ENCODE data around the gene PGD.

The PGD gene

DNA sequence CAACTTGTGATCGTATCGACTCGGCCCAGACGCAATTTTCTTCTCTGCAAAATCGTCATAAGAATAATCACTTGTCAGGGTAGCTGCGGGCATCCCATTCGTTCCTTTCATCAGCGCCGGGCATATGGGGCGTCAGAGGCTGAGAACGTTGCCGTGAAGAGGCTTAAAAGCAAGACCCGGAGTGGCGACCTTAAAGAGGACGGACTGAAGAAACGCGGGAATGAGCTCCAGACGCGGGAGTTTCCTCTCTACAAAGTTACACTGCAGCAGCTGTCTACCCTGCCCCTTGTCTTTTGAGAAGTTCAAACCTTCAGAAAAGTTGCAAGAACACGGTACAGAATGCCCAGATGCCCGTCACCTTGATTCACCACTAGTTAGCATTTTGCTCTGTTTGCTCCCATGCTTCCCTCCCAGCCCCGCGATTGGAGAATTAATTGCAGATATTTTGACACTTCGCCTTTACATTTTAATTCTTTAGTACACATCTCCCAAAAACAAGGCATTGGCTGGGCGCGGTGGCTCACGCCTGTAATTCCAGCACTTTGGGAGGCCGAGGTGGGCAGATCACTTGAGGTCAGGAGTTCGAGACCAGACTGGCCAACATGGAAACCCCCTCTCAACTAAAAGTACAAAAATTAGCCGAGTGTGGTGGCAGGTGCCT lies 32.3 kb downstream of the PGD start:
- WGBS (ENCODE audit: insufficient coverage) = 25% methylated on average over 29 of the region's 30 CpGs
- CTCF ChIA-PET = interaction anchor here (0.9 to 10.2 kb wide), 9 partner anchors 8 to 222 kb away, joined by 3 to 118 read pairs (median 4); partner anchors contain the start of gene DFFA
- DNase-seq = peak in 2 of 3 donors; percentile 55 to 60

DNA sequence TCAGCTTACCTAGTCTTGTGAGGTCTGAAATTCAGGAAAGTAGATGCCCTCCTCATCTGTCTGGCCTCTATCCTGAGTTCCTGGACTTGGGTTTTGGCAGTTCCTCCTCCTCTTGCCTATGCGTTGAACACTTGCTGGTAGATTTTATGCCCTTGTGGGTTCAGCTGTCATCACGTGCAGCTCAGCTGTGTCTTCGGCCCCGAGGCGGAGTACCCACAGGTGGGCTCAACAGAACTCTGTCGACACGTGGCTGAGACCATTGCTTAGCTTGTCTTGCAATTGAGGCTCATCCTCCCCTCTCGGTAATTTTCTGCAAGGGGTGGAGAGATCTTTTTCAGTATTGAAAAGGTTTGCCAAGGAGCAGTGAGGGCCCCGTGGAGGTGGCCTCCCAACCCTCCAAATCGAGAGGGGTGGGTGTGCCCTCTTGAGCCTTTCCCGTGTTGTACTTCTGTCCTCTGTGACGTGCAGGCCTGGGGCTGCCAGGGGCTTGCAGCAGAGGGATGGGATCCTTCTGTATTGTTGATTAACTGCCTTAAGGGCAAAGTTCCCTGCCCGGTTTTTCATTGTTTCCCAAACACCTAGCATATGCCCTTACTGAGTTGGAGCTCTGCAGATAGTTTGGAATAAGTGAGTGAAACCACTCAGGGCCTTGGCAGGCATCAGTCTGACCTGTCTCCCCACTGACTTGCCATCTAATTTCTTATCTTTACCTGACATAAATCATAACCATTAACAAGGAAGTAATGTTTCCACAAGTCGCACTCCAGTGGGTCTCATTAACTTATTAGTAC lies 34.2 kb downstream of the PGD start:
- Histone ChIP-seq H3K4me1 (ENCODE audit: control extremely low read depth in 1 of 4, control insufficient read depth in 4 of 4, insufficient read depth in 4 of 4, low read length in 3 of 4) (peaks cover 3 to 20% (median 14%) of the 10 kb centered on the region in 4 experiments), H3K36me3 (ENCODE audit: control insufficient read depth in 4 of 4, insufficient read depth in 4 of 4, low read length in 3 of 4) (peaks cover 0 to 4% (median under 1%) of the 10 kb centered on the region in 4 experiments), H3K4me3 (ENCODE audit: control insufficient read depth in 1 of 7, extremely low read depth in 1 of 7, insufficient read depth in 4 of 7, low read depth in 2 of 7, low read length in 6 of 7) (no peak overlapping the region), H3K9me3 (ENCODE audit: control extremely low read depth in 1 of 5, control insufficient read depth in 4 of 5, insufficient read depth in 2 of 5, low read depth in 1 of 5, low read length in 4 of 5) (no peaks in the 10 kb centered on the region), H3K27ac (ENCODE audit: insufficient read depth in 1 of 2, low read depth in 1 of 2, low read length in 2 of 2, poor library complexity in 1 of 2, severe bottlenecking in 2 of 2) (no peak overlapping the region), H3K27me3 (replicated peaks in 2 of 5; ENCODE audit: control insufficient read depth in 4 of 5, insufficient read depth in 5 of 5, low read length in 4 of 5) (no peaks in the 10 kb centered on the region)
- 91% methylated on average over 11 of the region's 14 CpGs for WGBS (ENCODE audit: insufficient coverage)
- no peak for DNase-seq
- CTCF ChIA-PET = interaction anchor here (0.9 to 10.2 kb wide), 4 partner anchors 11 to 60 kb away, joined by 3 to 118 read pairs (median 4); no protein-coding TSS in a partner anchor
- POLR2A ChIA-PET = interaction anchor here (0.7 kb wide), 1 partner anchor 107 kb away, joined by 3 read pairs; no protein-coding TSS in a partner anchor

More for the DNA sequence above, 32.3 kb downstream of the PGD start:
- POLR2A ChIA-PET = no interaction called here
- Histone ChIP-seq H3K4me3 (ENCODE audit: control insufficient read depth in 1 of 7, extremely low read depth in 1 of 7, insufficient read depth in 4 of 7, low read depth in 2 of 7, low read length in 6 of 7) (peak overlapping the region; percentile 64 to 99 (median 89)), H3K36me3 (ENCODE audit: control insufficient read depth in 4 of 4, insufficient read depth in 4 of 4, low read length in 3 of 4) (peaks cover 0 to 4% (median under 1%) of the 10 kb centered on the region in 4 experiments), H3K4me1 (ENCODE audit: control extremely low read depth in 1 of 4, control insufficient read depth in 4 of 4, insufficient read depth in 4 of 4, low read length in 3 of 4) (peaks cover 3 to 24% (median 16%) of the 10 kb centered on the region in 4 experiments), H3K9me3 (ENCODE audit: control extremely low read depth in 1 of 5, control insufficient read depth in 4 of 5, insufficient read depth in 2 of 5, low read depth in 1 of 5, low read length in 4 of 5) (no peaks in the 10 kb centered on the region), H3K27me3 (replicated peaks in 2 of 5; ENCODE audit: control insufficient read depth in 4 of 5, insufficient read depth in 5 of 5, low read length in 4 of 5) (no peaks in the 10 kb centered on the region), H3K27ac (ENCODE audit: insufficient read depth in 1 of 2, low read depth in 1 of 2, low read length in 2 of 2, poor library complexity in 1 of 2, severe bottlenecking in 2 of 2) (peak overlapping the region; percentile 74 to 92)

DNA sequence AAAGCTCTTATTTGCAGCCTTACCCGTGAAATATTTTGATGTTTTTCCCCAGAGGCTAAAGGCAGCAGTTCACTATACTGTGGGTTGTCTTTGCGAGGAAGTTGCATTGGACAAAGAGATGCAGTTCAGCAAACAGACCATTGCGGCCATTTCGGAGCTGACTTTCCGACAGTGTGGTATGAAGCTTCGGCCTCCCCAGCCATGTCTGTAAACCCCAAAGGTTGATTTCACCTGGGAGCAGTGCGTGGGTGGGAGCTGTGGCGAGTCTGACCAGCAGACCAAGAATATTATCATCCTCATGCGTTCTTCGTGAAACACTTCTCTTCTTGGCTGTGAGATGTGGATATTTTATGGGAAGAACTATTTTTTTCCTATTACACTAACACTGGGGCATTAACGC lies 34.9 kb downstream of the PGD start:
- no peak overlapping the region for H3K4me3 ChIP-seq (ENCODE audit: control insufficient read depth in 1 of 7, extremely low read depth in 1 of 7, insufficient read depth in 4 of 7, low read depth in 2 of 7, low read length in 6 of 7)
- H3K9me3 ChIP-seq (ENCODE audit: control extremely low read depth in 1 of 5, control insufficient read depth in 4 of 5, insufficient read depth in 2 of 5, low read depth in 1 of 5, low read length in 4 of 5) = no peaks in the 10 kb centered on the region
- no peak overlapping the region for H3K27ac ChIP-seq (ENCODE audit: insufficient read depth in 1 of 2, low read depth in 1 of 2, low read length in 2 of 2, poor library complexity in 1 of 2, severe bottlenecking in 2 of 2)
- peaks cover 0 to 4% (median under 1%) of the 10 kb centered on the region in 4 experiments for H3K36me3 ChIP-seq (ENCODE audit: control insufficient read depth in 4 of 4, insufficient read depth in 4 of 4, low read length in 3 of 4)
- H3K4me1 ChIP-seq (ENCODE audit: control extremely low read depth in 1 of 4, control insufficient read depth in 4 of 4, insufficient read depth in 4 of 4, low read length in 3 of 4) = peaks cover 3 to 20% (median 14%) of the 10 kb centered on the region in 4 experiments
- WGBS (ENCODE audit: insufficient coverage) = 96% methylated on average over 6 of the region's 11 CpGs
- POLR2A ChIA-PET = interaction anchor here (0.7 kb wide), 1 partner anchor 108 kb away, joined by 3 read pairs; no protein-coding TSS in a partner anchor
- DNase-seq = no peak
- H3K27me3 ChIP-seq (replicated peaks in 2 of 5; ENCODE audit: control insufficient read depth in 4 of 5, insufficient read depth in 5 of 5, low read length in 4 of 5) = no peaks in the 10 kb centered on the region
- CTCF ChIA-PET = interaction anchor here (0.9 to 10.2 kb wide), 4 partner anchors 10 to 60 kb away, joined by 3 to 118 read pairs (median 4); no protein-coding TSS in a partner anchor

GRCh38 chr1:10434590-10434989 lies 35.7 kb downstream of the PGD start:
- ChIA-PET CTCF (interaction anchor here (1.9 to 10.2 kb wide), 3 partner anchors 10 to 59 kb away, joined by 4 to 118 read pairs (median 5); no protein-coding TSS in a partner anchor), POLR2A (interaction anchor here (0.7 kb wide), 1 partner anchor 33 kb away, joined by 3 read pairs; no protein-coding TSS in a partner anchor)
- H3K4me3 ChIP-seq (ENCODE audit: control insufficient read depth in 1 of 7, extremely low read depth in 1 of 7, insufficient read depth in 4 of 7, low read depth in 2 of 7, low read length in 6 of 7) = no peak overlapping the region
- H3K27ac ChIP-seq (ENCODE audit: insufficient read depth in 1 of 2, low read depth in 1 of 2, low read length in 2 of 2, poor library complexity in 1 of 2, severe bottlenecking in 2 of 2) = no peak overlapping the region
- WGBS (ENCODE audit: insufficient coverage) = 100% methylated on average over 1 of the region's 5 CpGs
- peaks cover 0 to 4% (median under 1%) of the 10 kb centered on the region in 4 experiments for H3K36me3 ChIP-seq (ENCODE audit: control insufficient read depth in 4 of 4, insufficient read depth in 4 of 4, low read length in 3 of 4)
- H3K9me3 ChIP-seq (ENCODE audit: control extremely low read depth in 1 of 5, control insufficient read depth in 4 of 5, insufficient read depth in 2 of 5, low read depth in 1 of 5, low read length in 4 of 5) = no peaks in the 10 kb centered on the region
- no peak for DNase-seq
- H3K27me3 ChIP-seq (replicated peaks in 2 of 5; ENCODE audit: control insufficient read depth in 4 of 5, insufficient read depth in 5 of 5, low read length in 4 of 5) = no peaks in the 10 kb centered on the region
- peaks cover 3 to 18% (median 13%) of the 10 kb centered on the region in 4 experiments for H3K4me1 ChIP-seq (ENCODE audit: control extremely low read depth in 1 of 4, control insufficient read depth in 4 of 4, insufficient read depth in 4 of 4, low read length in 3 of 4)

- no peak overlapping the region for H3K4me3 ChIP-seq (ENCODE audit: control insufficient read depth in 1 of 7, extremely low read depth in 1 of 7, insufficient read depth in 4 of 7, low read depth in 2 of 7, low read length in 6 of 7)
- no peaks in the 10 kb centered on the region for H3K27me3 ChIP-seq (replicated peaks in 2 of 5; ENCODE audit: control insufficient read depth in 4 of 5, insufficient read depth in 5 of 5, low read length in 4 of 5)
- CTCF ChIA-PET = interaction anchor here (0.7 to 10.2 kb wide), 3 partner anchors 56 to 107 kb away, joined by 3 to 118 read pairs (median 5); no protein-coding TSS in a partner anchor
- H3K9me3 ChIP-seq (ENCODE audit: control extremely low read depth in 1 of 5, control insufficient read depth in 4 of 5, insufficient read depth in 2 of 5, low read depth in 1 of 5, low read length in 4 of 5) = no peaks in the 10 kb centered on the region
- no peak for DNase-seq
- POLR2A ChIA-PET = no interaction called here
- H3K36me3 ChIP-seq (ENCODE audit: control insufficient read depth in 4 of 4, insufficient read depth in 4 of 4, low read length in 3 of 4) = peaks cover 0 to 13% (median 9%) of the 10 kb centered on the region in 4 experiments
- no peak overlapping the region for H3K27ac ChIP-seq (ENCODE audit: insufficient read depth in 1 of 2, low read depth in 1 of 2, low read length in 2 of 2, poor library complexity in 1 of 2, severe bottlenecking in 2 of 2)
- H3K4me1 ChIP-seq (ENCODE audit: control extremely low read depth in 1 of 4, control insufficient read depth in 4 of 4, insufficient read depth in 4 of 4, low read length in 3 of 4) = no peaks in the 10 kb centered on the region
- WGBS (ENCODE audit: insufficient coverage) = 100% methylated on average over 1 of the region's 1 CpG
Observed at GRCh38 chr1:10437052-10437451, 38.2 kb downstream of the PGD start.

DNA sequence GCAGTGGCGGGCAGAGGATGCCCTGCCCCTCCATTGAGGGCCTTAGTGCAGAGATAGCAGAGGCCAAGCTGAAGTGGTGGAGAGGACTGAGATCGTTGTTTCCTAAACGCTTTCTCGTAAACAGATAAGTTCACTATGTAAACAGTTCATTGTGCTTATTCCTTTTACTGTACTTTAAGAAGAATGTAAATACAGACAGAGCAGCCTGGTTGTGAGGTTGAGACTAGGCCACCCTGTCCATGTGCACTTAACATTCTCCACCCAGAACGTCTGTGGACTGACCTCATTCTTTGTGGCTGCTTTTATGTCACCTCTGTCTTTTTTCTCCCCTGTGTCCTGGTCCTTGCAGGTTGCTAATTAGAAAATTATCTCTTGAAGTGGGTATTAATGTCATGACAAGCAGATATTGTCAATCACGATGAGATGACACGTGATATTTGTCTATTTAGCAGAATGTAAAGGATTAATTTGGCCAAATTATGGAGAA lies 39.9 kb downstream of the PGD start:
- Histone ChIP-seq H3K4me1 (ENCODE audit: control extremely low read depth in 1 of 4, control insufficient read depth in 4 of 4, insufficient read depth in 4 of 4, low read length in 3 of 4) (no peaks in the 10 kb centered on the region), H3K9me3 (ENCODE audit: control extremely low read depth in 1 of 5, control insufficient read depth in 4 of 5, insufficient read depth in 2 of 5, low read depth in 1 of 5, low read length in 4 of 5) (no peaks in the 10 kb centered on the region), H3K4me3 (ENCODE audit: control insufficient read depth in 1 of 7, extremely low read depth in 1 of 7, insufficient read depth in 4 of 7, low read depth in 2 of 7, low read length in 6 of 7) (no peak overlapping the region), H3K36me3 (ENCODE audit: control insufficient read depth in 4 of 4, insufficient read depth in 4 of 4, low read length in 3 of 4) (peaks cover 0 to 11% (median 9%) of the 10 kb centered on the region in 4 experiments), H3K27ac (ENCODE audit: insufficient read depth in 1 of 2, low read depth in 1 of 2, low read length in 2 of 2, poor library complexity in 1 of 2, severe bottlenecking in 2 of 2) (no peak overlapping the region), H3K27me3 (replicated peaks in 2 of 5; ENCODE audit: control insufficient read depth in 4 of 5, insufficient read depth in 5 of 5, low read length in 4 of 5) (no peaks in the 10 kb centered on the region)
- POLR2A ChIA-PET = no interaction called here
- no peak for DNase-seq
- CTCF ChIA-PET = interaction anchor here (1.0 to 1.6 kb wide), 2 partner anchors 8 to 56 kb away, joined by 4 to 7 read pairs; partner anchors contain the start of gene CENPS
- WGBS (ENCODE audit: insufficient coverage) = 92% methylated on average over 4 of the region's 7 CpGs

All from common myeloid progenitor, CD34-positive (primary cell).